ENCODE data around the gene FAM107A. TPM values are rescaled to one million over a fixed set of nuclear protein-coding genes. Genes with fewer than 3 reads are reported as not detected.

FAM107A gene
- polyA plus RNA-seq, 1 donor = 1.3 TPM

DNA sequence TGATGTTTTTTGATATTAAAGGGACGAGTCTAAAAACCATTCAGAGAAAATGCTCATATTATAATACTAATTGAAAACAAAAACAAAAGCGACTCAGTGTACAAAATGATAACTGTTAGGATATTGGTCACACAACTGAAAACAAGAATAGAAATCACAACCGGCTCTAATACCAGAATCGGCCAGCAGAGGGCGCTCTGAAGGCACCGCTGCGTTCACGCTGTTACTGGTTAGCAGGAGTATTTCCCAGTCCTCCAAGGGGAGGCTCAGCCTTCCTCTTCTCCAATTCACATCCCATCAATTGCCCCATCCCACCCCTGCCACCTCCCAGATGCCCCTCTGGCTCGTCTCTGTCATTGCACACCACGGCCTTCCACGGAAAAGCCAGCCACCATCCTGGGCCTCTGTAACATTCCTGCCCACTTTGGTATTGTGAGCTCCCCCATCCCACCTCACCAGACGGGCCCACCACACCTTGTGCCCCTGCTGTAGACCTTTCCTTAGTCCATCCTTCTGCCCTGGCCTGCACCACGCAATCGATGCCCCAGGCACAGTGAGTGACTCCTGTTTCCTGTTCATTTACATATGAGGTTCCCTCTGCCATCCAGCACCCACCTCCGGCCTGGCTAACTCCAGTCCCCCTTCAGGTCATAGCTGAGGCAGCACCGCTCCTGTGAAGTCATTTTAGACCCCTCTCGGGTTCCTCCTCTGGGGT is 8.5 kb downstream of the FAM107A start:
- Histone ChIP-seq H3K4me1 (ENCODE audit: control insufficient read depth, insufficient read depth, low read length) (peaks cover 24% of the 10 kb centered on the region), H3K27me3 (ENCODE audit: control insufficient read depth, insufficient read depth, low read length) (no peaks in the 10 kb centered on the region), H3K27ac (ENCODE audit: low read length) (no peak overlapping the region), H3K4me3 (ENCODE audit: low read length) (no peak overlapping the region), H3K9me3 (ENCODE audit: control insufficient read depth, low read depth, low read length) (no peaks in the 10 kb centered on the region), H3K36me3 (ENCODE audit: control insufficient read depth, insufficient read depth, low read length) (no peaks in the 10 kb centered on the region)
- whole genome bisulfite sequencing (ENCODE audit: insufficient coverage, low lambda C conversion rate) = 0% methylated on average over 6 of the region's 17 CpGs
- DNase-seq = peak; percentile 44 to 57

DNA sequence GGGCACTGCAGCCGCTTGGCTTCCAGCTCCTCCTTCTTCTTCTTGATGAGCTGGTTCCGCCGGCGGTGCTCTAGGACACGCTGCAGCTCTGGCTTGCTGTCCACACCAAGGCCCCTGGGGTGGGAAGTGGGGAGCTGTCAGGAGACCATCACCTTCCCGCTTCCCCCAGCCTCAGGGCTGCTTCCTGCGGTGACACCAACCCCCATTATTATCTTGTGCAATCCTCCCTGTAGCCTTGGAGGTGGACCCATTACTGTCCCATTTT is 10.0 kb downstream of the FAM107A start:
- H3K27ac ChIP-seq (ENCODE audit: low read length) = no peak overlapping the region
- H3K27me3 ChIP-seq (ENCODE audit: control insufficient read depth, insufficient read depth, low read length) = no peaks in the 10 kb centered on the region
- no peak for DNase-seq
- peaks cover 24% of the 10 kb centered on the region for H3K4me1 ChIP-seq (ENCODE audit: control insufficient read depth, insufficient read depth, low read length)
- H3K4me3 ChIP-seq (ENCODE audit: low read length) = no peak overlapping the region
- no peaks in the 10 kb centered on the region for H3K9me3 ChIP-seq (ENCODE audit: control insufficient read depth, low read depth, low read length)
- no peaks in the 10 kb centered on the region for H3K36me3 ChIP-seq (ENCODE audit: control insufficient read depth, insufficient read depth, low read length)
- no CpG with 5 or more reads among the region's 7 CpGs for WGBS (ENCODE audit: insufficient coverage, low lambda C conversion rate)

DNA sequence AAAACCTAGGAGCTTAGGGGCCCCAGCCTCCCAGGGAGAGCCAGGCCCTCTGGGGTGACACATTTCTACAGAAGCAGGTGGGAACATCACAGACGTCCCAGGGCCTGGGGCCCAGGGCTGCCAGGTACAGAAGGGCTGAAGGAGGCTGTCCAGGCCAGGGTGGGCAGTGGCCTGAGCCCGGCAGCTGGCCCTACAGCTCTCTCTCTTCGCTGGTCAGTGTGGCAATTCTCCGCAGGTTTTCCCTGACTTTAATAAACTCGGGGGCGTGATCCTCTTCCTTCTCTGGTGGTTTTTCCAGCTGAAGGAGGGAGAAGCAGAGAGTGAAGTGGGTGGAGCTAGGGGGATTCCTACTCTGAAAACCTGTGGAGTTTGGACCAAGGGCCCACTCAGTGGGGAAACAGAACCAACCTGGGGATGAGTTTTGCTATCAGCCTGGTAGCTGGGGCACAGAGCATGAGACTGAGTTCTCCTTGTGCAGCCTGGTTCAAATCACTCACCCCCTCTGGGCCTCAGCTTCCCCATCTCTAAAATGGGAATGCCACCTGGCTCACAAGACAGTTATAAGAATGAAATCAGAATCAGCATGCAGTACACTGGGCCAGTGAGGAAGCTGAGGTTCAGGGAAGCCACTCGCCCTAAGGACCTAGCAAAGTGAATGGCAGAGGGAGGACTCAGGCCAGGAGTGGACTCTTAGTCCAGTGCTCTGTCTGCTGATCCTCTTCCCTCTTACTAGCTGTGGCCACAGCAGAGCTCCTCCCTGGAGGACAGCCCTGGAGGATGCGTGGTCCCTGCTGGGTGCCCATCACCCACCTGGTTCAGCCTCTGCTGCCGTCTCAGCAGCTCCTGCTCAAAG is 10.6 kb downstream of the FAM107A start:
- Histone ChIP-seq H3K4me3 (ENCODE audit: low read length) (no peak overlapping the region), H3K9me3 (ENCODE audit: control insufficient read depth, low read depth, low read length) (no peaks in the 10 kb centered on the region), H3K27ac (ENCODE audit: low read length) (no peak overlapping the region), H3K27me3 (ENCODE audit: control insufficient read depth, insufficient read depth, low read length) (no peaks in the 10 kb centered on the region), H3K4me1 (ENCODE audit: control insufficient read depth, insufficient read depth, low read length) (peaks cover 24% of the 10 kb centered on the region), H3K36me3 (ENCODE audit: control insufficient read depth, insufficient read depth, low read length) (no peaks in the 10 kb centered on the region)
- no CpG with 5 or more reads among the region's 9 CpGs for WGBS (ENCODE audit: insufficient coverage, low lambda C conversion rate)
- no peak for DNase-seq

DNA sequence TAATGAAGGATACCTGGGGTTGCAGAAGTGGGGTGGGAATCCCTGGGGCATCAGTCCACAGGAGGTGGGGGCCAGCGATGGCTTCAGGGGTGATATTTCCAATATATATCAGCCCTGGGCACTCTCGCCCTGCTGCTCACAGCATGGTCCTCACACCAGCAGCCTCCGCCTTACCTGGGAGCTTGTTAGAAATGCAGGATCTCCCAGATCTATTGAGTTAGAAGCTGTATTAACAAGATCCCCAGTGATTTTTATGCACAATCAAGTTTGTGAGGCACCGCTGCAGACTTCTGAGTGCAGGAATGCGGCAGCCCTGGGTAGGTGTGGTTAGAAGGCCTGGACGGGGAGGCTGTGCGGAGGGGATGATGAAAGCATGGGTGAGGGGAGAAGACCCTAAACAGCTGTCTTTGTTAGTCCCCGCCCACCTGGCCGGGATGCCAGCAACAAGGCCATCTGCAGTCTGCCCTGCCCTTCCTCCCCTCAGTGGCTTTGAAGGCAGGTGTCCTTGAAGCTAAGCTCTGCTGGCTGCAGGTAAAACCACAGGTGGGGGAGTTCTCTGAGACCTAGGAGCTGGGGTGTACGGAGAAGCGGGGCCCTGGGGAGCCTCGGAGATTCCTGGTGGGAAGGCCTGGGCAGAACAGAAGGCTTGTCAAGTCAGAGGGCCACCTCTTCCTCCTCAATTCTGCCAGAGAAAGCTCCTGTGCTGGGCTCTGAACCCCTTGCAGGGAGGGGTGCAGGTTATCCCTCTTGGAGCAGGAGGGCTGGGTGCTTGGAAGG is 11.4 kb downstream of the FAM107A start:
- Histone ChIP-seq H3K4me3 (ENCODE audit: low read length) (no peak overlapping the region), H3K27me3 (ENCODE audit: control insufficient read depth, insufficient read depth, low read length) (no peaks in the 10 kb centered on the region), H3K9me3 (ENCODE audit: control insufficient read depth, low read depth, low read length) (no peaks in the 10 kb centered on the region), H3K36me3 (ENCODE audit: control insufficient read depth, insufficient read depth, low read length) (no peaks in the 10 kb centered on the region), H3K4me1 (ENCODE audit: control insufficient read depth, insufficient read depth, low read length) (peaks cover 24% of the 10 kb centered on the region), H3K27ac (ENCODE audit: low read length) (no peak overlapping the region)
- WGBS (ENCODE audit: insufficient coverage, low lambda C conversion rate) = 40% methylated on average over 1 of the region's 12 CpGs
- peak in 1 of 2 donors; percentile 33 for DNase-seq

DNA sequence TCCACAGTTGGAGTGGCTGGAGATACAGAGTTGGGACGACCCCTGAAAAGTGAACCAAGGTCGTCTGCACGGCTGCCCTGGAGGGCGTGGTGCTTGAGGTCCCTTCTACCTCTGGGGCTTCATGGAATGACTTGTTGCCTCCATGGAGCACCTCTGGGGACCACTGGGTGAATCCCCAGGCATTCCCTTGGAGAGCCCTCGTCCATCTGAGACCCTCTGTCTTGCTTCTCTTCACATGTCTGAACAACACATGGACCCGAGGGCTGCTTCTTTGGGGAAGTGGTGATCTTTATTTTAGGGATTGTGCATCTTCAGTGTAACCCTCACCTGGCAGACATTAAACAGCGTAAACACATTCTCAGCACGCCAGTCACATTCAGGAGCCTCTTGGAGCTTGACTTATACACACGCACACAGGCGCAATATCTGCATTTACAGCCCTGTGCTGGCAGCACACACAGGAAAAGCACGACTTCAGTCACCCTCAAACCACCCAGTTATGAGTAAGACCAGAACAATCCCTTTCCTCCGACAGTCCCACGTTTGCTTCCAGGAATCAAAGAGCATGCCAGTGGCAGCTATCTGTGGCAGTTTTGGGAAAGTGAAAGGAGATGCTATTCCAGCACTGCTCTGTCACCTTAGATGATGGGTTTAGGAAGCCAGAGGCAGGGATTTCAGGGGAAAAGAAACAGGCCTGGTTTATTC is 12.6 kb downstream of the FAM107A start:
- H3K27ac ChIP-seq (ENCODE audit: low read length) = no peak overlapping the region
- peak in 1 of 2 donors; percentile 60 for DNase-seq
- H3K9me3 ChIP-seq (ENCODE audit: control insufficient read depth, low read depth, low read length) = no peaks in the 10 kb centered on the region
- H3K4me1 ChIP-seq (ENCODE audit: control insufficient read depth, insufficient read depth, low read length) = peaks cover 24% of the 10 kb centered on the region
- WGBS (ENCODE audit: insufficient coverage, low lambda C conversion rate) = no CpG with 5 or more reads among the region's 13 CpGs
- no peak overlapping the region for H3K4me3 ChIP-seq (ENCODE audit: low read length)
- H3K36me3 ChIP-seq (ENCODE audit: control insufficient read depth, insufficient read depth, low read length) = no peaks in the 10 kb centered on the region
- H3K27me3 ChIP-seq (ENCODE audit: control insufficient read depth, insufficient read depth, low read length) = no peaks in the 10 kb centered on the region

DNA sequence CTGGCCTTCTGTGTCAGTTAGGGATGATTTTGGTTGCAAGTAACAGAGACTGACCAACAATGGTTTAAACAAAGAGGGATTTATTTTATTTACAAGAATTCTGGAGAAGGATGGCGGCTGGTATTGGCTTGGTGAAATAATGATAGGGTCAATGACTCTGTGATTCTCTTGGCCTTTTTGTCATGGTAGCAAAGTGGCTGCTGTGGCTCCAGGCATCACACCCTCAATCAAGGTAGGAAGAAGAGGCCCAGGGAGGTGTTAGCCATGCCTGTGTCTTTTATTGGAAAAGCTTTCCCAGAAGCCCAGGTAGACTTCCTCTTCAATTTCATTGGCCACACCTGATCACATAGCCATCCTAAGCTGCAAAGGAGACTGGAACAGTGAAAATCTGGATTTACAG is 13.1 kb downstream of the FAM107A start:
- Histone ChIP-seq H3K4me1 (ENCODE audit: control insufficient read depth, insufficient read depth, low read length) (peaks cover 24% of the 10 kb centered on the region), H3K9me3 (ENCODE audit: control insufficient read depth, low read depth, low read length) (no peaks in the 10 kb centered on the region), H3K4me3 (ENCODE audit: low read length) (no peak overlapping the region), H3K27ac (ENCODE audit: low read length) (no peak overlapping the region), H3K36me3 (ENCODE audit: control insufficient read depth, insufficient read depth, low read length) (no peaks in the 10 kb centered on the region), H3K27me3 (ENCODE audit: control insufficient read depth, insufficient read depth, low read length) (no peaks in the 10 kb centered on the region)
- no CpG with 5 or more reads among the region's 1 CpG for WGBS (ENCODE audit: insufficient coverage, low lambda C conversion rate)
- DNase-seq = no peak

DNA sequence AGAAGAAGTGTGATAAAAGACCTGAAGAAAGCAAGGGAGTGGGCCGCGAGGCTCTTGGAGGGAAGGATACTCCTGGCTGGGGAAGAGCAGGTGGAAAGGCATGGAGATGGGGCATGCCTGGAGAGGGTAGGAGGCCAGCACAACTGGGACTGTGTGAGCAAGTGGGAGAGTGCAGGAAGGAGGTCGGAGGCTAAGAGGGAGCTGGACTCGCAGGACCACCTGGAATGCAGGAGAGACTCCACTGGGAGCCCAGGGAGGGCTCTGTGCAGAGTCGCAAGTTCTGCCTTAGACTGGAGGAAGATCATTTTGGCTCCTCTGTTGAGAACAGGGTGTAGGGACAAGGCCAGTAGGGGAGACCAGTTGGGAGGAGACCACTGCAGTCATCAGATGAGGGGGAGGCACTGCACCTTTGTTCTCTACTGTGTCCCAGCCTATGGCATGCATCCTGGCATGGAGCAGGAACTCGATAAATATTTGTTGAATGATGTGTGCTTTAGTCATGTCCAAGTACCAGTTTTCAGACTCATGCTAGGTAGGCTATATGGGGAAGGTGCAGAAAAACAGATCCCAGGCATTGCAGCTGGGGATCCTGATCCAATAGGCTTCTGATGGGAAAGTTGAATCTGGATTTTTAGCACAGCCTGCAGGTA is 13.7 kb downstream of the FAM107A start:
- no peaks in the 10 kb centered on the region for H3K9me3 ChIP-seq (ENCODE audit: control insufficient read depth, low read depth, low read length)
- no peak for DNase-seq
- no peaks in the 10 kb centered on the region for H3K27me3 ChIP-seq (ENCODE audit: control insufficient read depth, insufficient read depth, low read length)
- H3K4me3 ChIP-seq (ENCODE audit: low read length) = no peak overlapping the region
- H3K27ac ChIP-seq (ENCODE audit: low read length) = no peak overlapping the region
- 100% methylated on average over 2 of the region's 6 CpGs for WGBS (ENCODE audit: insufficient coverage, low lambda C conversion rate)
- no peaks in the 10 kb centered on the region for H3K36me3 ChIP-seq (ENCODE audit: control insufficient read depth, insufficient read depth, low read length)
- peaks cover 24% of the 10 kb centered on the region for H3K4me1 ChIP-seq (ENCODE audit: control insufficient read depth, insufficient read depth, low read length)

DNA sequence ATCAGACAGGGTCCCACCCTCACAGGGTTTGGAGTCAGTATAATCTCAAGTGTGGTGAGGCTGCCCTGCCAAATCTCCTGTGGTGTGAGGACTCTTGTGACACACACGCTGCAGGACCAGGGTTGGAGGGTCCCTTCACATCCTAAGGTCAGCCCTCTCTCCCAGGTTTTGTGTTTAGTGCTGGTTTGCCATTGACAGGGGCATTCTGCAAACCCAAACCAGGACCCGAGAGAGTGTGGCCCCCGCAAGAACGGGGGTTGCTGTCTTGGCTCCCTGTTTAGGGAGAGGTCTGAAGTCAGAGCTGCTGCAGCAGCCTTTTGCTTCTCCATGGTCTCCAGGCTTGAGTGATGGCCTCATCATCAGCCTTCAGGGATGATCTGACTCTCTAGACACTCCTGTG is 14.7 kb downstream of the FAM107A start:
- WGBS (ENCODE audit: insufficient coverage, low lambda C conversion rate) = no CpG with 5 or more reads among the region's 4 CpGs

DNA sequence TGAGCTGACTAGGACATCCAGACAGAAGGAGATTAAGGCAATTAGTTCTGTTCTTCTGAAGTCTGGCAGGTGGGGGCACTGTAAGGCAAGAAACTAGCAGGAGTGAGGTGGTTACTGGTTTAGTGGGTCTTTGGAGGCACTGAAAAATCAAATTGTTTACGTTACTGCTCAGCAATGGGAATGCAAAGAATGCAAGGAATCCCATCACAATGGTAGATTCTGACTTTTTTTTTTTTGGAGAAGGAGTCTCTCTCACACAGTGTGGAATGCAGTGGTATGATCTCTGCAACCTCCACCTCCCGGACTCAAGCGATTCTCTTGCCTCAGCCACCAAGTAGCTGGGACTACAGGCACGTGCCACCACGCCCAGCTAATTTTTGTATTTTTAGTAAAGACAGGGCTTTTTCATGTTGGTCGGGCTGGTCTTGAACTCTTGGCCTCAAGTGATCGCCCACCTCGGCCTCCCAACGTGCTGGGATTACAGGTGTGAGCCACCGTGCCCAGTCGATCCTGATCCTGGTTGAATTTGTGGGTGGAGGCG is 16.4 kb downstream of the FAM107A start:
- Histone ChIP-seq H3K4me3 (ENCODE audit: low read length) (no peak overlapping the region), H3K36me3 (ENCODE audit: control insufficient read depth, insufficient read depth, low read length) (no peaks in the 10 kb centered on the region), H3K27ac (ENCODE audit: low read length) (no peak overlapping the region), H3K27me3 (ENCODE audit: control insufficient read depth, insufficient read depth, low read length) (no peaks in the 10 kb centered on the region), H3K9me3 (ENCODE audit: control insufficient read depth, low read depth, low read length) (no peaks in the 10 kb centered on the region), H3K4me1 (ENCODE audit: control insufficient read depth, insufficient read depth, low read length) (peaks cover 22% of the 10 kb centered on the region)
- DNase-seq = no peak
- 40% methylated on average over 1 of the region's 12 CpGs for WGBS (ENCODE audit: insufficient coverage, low lambda C conversion rate)

More for the DNA sequence above, 14.7 kb downstream of the FAM107A start:
- H3K9me3 ChIP-seq (ENCODE audit: control insufficient read depth, low read depth, low read length) = no peaks in the 10 kb centered on the region
- no peak overlapping the region for H3K27ac ChIP-seq (ENCODE audit: low read length)
- no peak for DNase-seq
- H3K4me1 ChIP-seq (ENCODE audit: control insufficient read depth, insufficient read depth, low read length) = peaks cover 31% of the 10 kb centered on the region
- H3K27me3 ChIP-seq (ENCODE audit: control insufficient read depth, insufficient read depth, low read length) = no peaks in the 10 kb centered on the region
- H3K4me3 ChIP-seq (ENCODE audit: low read length) = no peak overlapping the region
- H3K36me3 ChIP-seq (ENCODE audit: control insufficient read depth, insufficient read depth, low read length) = no peaks in the 10 kb centered on the region

Measured in large intestine (tissue), 3 donors.